GM19035 (cell line): ENCODE data around the gene COMMD10.

Experiments used
- ATAC-seq: cut with Tn5 transposase; IDR thresholded peaks from one replicate; pipeline ENCODE4 v1.9.1; 2021; ENCODE audit not compliant: unreplicated experiment

The COMMD10 gene

GRCh38 chr5:116212225-116212624 lies 127.4 kb downstream of the COMMD10 start:
- no peak for ATAC-seq

GRCh38 chr5:116216246-116216645 lies 131.4 kb downstream of the COMMD10 start:
- ATAC-seq, result no peak

DNA sequence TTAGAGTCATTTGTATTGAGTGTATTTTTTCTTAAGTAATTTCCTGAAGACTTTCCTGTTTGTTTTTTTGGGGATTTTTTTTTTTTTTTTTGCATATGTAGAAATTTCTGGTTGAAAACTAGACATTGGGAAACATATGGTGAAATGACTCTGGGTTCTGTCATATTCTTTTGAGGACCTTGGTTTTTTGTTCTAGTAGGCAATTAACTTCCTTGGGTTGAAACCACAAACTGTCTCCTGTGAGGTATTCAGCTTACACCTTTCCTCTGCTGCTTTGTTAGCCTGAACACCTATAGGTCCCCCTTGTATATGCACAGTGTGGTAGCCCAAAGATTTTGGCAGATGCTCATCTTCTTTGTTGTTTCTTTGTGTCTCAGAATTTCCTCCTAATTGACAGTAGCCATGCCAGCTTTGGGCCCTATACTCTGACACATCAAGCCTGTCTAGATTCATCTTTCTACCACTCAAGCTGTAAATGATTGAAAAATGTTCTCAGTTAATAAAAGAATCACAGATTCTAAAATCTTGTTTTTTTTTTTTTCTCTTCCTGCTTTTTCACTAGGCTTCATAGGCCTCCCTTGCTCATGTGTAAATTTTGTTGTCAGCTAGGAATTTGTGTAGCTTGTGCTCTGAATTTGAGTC lies 140.6 kb downstream of the COMMD10 start:
- no peak for ATAC-seq

DNA sequence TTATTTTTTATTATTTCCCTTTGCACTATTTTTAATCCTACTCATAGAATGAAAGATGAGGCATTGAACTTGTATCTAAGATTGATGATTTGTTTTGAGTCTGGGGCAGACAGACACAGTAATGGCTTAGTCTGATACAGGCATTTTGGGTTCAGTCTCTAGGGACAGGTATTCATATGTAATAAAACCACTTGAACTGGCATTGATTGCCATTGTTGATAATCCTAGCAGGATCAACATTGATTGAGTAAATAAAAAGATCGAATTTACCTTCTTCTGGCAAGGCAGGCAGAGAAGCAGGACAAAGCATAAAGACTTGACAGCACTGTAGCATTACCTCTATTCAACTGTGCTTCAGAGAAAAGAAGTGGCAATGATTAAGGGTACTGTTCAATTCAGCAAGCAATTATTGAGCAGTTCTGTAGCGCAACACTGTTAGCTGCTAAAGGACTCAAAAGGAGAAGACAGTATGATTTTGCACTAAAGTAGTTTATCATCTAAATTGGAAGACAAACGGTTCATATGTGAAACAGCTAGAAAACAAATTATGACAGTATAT lies 144.4 kb downstream of the COMMD10 start:
- no peak for ATAC-seq

DNA sequence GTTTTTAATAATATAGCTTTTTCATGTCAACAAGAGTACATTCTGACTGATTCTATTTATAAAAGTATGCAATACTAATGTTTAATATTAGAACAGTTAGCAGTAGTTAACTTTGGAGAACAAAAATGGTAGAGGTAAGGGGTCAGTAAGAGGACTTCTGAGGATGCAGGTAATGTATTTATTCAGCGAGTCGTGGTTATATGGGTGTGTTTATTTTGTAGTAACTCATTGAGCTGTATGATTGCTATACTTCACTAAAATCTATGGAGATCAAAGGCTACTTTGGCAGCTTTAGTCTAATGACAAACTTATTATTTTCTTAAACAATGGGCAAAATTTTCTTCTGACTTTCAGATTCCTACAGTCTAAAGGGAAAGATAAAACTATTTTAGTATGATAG lies 146.5 kb downstream of the COMMD10 start:
- no peak for ATAC-seq

- ATAC-seq, result no peak
Measured at GRCh38 chr5:116234681-116235080, 149.9 kb downstream of the COMMD10 start.

- no peak for ATAC-seq
Measured at GRCh38 chr5:116237917-116238500, 153.2 kb downstream of the COMMD10 start.

- no peak for ATAC-seq
Measured at GRCh38 chr5:116242343-116242742, 157.5 kb downstream of the COMMD10 start.

DNA sequence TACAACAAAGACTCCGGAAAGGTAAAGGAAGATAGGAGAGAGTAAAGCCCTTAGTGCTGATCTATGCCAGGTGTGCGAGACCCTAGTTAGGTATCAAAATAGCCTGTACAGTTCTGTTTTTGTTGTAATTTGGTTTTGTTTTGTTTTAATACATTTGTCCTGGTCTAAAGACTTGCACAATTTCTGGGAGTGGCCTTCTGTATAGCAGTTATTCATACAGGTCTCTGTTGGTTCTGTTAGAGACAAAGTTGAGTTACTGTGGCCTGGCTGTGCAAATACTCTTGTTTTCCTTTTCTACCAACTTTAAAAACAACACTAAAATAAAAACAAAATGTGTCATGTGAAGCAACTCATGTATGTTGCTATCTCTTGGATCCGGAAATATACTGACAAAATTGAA lies 163.6 kb downstream of the COMMD10 start:
- ATAC-seq, result no peak

- ATAC-seq, result no peak
Measured at GRCh38 chr5:116249648-116250047, 164.8 kb downstream of the COMMD10 start.

DNA sequence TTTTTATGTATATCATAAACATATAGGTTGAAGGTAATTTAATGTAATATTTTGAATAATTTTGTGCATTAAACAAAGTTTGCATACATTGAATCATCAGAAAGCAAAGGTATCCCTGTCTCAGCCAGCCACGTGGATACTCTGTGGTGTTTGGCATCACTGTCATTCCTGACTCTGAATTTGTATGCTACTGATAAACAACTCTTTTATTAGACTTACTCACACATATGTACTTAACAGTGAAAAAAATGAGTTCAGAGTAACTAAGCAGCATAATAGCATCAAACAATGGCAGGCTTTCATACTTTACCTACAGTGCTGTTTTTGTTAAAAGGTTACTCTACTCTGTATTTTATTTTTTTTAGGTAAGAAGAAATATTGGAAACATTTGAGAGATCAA lies 171.9 kb downstream of the COMMD10 start:
- no peak for ATAC-seq

DNA sequence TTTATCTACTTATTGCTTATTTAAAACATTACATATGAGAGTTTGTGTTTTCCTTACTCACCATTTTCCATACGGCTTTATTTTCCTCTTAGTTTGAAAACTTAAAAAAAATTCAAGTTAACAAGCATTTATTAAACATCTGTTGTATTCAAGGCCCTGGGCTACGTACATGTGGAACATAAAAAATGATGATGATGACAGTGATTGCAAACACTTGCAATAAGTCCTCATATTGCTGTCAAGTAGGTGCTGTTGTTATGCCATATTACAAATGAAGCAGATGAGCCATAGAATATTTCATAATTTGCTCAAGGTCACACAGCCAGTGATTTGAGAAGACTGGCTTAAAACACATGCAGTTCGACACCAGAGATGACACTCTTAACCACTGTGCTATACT lies 180.6 kb downstream of the COMMD10 start:
- no peak for ATAC-seq

DNA sequence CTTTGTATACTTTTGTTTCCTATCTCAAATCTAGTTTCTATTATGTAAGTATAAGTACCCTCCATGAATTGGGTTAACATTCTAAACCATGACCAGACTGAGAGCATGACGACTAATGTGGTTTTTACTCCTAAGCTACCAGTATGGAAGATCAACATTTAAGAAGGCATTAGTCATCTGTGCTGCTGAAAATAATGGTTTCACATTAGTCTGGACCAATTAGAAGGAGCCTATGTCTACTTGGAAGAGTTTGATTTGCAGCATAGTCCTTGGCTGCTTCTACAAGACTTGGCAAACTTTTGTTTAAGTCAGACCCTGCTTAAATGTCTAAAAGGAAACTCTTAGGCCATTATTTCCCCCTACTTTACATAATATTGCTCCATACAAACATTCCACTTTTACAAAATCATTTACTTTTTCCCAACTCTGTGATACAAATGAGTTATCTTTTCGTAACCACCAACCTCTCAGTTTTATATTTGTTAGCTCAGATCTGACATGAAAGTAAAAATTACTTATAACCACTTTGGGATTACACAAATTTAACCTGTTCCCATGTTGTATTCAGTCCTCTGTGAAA lies 186.7 kb downstream of the COMMD10 start:
- no peak for ATAC-seq

GRCh38 chr5:116272281-116272941 lies 187.6 kb downstream of the COMMD10 start:
- no peak for ATAC-seq

GRCh38 chr5:116273448-116274242 lies 188.8 kb downstream of the COMMD10 start:
- peak; percentile 90 for ATAC-seq

DNA sequence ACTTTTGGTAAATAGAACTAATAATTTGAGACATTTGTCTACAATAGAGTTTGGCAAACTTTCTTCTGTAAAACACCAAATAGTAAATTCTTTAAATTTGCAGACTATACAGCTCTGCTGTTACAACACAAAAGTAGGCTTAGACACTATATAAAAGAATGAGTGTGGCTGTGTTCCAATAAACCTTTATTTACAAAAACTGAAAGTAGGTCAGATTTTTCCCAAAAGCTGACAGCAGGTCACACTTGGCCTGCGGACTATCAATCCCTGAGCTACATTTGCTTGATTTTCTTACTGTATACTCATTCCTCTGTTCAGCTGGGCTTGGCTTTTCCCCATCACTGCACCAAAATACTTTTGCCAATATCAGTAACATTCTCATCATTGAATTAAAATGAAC lies 189.4 kb downstream of the COMMD10 start:
- ATAC-seq, result no peak

GRCh38 chr5:116275282-116275681 lies 190.5 kb downstream of the COMMD10 start:
- ATAC-seq, result no peak

DNA sequence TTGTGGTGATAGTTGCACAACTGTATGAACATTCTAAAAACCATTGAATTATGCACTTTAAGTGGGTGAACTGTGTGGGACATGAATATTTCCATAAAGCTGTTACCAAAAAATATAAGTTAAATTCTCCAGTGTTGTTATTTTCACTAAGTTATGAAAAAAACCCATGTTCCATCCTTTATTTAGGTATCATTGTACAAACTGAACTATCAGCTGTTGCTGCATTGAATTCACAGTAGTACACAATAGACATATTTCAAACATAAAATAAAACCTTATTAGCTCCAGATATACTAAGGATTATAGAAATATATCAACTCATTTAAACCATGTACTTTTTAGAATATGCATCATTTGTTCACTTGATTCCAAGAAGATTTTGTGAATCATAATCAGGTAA lies 192.1 kb downstream of the COMMD10 start:
- no peak for ATAC-seq

GRCh38 chr5:116280149-116280803 lies 195.5 kb downstream of the COMMD10 start:
- ATAC-seq, result no peak

DNA sequence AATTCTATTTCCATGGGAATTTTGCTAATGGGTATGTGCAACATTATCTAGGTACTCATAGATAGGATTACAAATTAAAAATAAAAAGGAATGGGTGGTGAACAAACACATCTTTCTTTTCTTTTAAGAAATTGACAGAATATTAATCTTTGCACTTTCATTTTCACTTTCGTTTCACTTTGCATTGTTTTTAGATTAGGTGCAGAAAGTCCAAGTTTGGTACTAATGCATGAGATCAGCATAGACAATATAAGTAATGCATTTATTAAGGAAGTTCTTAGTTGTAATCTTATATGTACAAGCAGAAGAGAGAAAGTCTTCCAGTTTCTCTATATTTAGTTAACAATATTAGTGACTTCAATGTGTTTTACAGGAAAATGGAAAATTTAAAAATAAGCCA lies 196.5 kb downstream of the COMMD10 start:
- ATAC-seq, result no peak

DNA sequence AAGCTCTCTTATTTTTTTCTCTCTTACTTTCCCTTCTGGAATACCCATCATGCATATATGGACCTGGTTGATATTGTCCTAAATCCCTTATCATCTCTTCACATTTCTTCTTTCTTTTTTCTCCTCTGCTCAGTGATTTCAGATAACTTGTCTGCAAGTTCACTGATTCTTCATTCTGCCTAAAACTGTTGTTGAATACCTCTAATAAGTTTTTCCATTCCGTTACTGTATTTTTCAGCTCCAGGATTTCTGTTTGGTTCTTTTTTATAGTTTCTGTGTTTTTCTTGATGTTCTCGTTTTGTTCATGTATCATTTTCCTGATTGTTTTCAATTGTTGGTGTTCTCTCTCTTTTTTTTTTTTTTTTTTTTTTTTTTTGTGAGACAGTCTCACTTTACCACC lies 203.7 kb downstream of the COMMD10 start:
- no peak for ATAC-seq
